Peyer's patch (tissue), 4 donors: ENCODE results near the gene CDC27. TPM values are rescaled to one million over a fixed set of nuclear protein-coding genes. Genes with fewer than 3 reads are reported as not detected.
"Not testable (repeated sequence)": the region's sequence is repeated elsewhere in the genome, so short reads cannot be mapped to it uniquely, and the experiment has no call there.

Experiments used
- DNase-seq, 3 donors: peaks; one replicate each; pipeline ENCODE4 v3.0.0-alpha.2; 2017 to 2019
- H3K27ac ChIP-seq, 4 donors: fragments of 200-600 bp; sonication (generic); one replicate each; pipeline ENCODE4 v1.5.1; 2016 to 2019
- H3K27me3 ChIP-seq, 2 donors: fragments of 200-600 bp; sonication (generic); one replicate each; pipeline ENCODE4 v1.5.1; 2019
- H3K36me3 ChIP-seq, 3 donors: fragments of 200-600 bp; sonication (generic); one replicate each; pipeline ENCODE4 v1.5.1; 2016 to 2019
- H3K4me1 ChIP-seq, 4 donors: fragments of 200-600 bp; sonication (generic); one replicate each; pipeline ENCODE4 v1.5.1; 2016 to 2019
- H3K4me3 ChIP-seq, 4 donors: fragments of 200-600 bp; sonication (generic); 1 replicate in 3 of 4; 2 replicates in 1 of 4; pipeline ENCODE4 v1.5.1; 2016 to 2019; ENCODE audit warnings: mild to moderate bottlenecking in 1 of 4
- H3K9me3 ChIP-seq, 4 donors: fragments of 200-600 bp; sonication (generic); one replicate each; pipeline ENCODE4 v1.5.1; 2016 to 2019; ENCODE audit warnings: mild to moderate bottlenecking in 1 of 4
- POLR2A ChIP-seq, 2 donors: fragments of 450-650 bp; IDR thresholded peaks; one replicate each; pipeline ENCODE4 v1.5.1; 2017; ENCODE audit warnings: antibody characterized with exemption in 2 of 2, mild to moderate bottlenecking in 2 of 2, moderate library complexity in 2 of 2
- total RNA-seq, 4 donors: library from RNA; depleted of rRNA; stranded (reverse); fragments of >200 nt; gene quantifications; one replicate each; pipeline ENCODE4 v1.1.0, GENCODE V29; 2016
- TF ChIP-seq, protein P1 (sequence below), 6 experiments: fragments of 450-650 bp in 4 of 6; fragments of 200-600 bp in 2 of 6; sonication (generic) in 1 of 6; IDR thresholded peaks; one replicate each; pipeline ENCODE4 v1.5.1; 2017 to 2019; ENCODE audit warnings: antibody characterized with exemption in 6 of 6, mild to moderate bottlenecking in 3 of 6, moderate library complexity in 1 of 6

Gene CDC27
- total RNA-seq, 4 donors from 2014 or later: 29.9 to 72.6 (median 47.4) TPM

GRCh38 chr17:47164263-47164662, 24.8 kb downstream of the CDC27 start:
- Histone ChIP-seq H3K27me3 (no peaks in the 10 kb centered on the region), H3K36me3 (peaks cover 0 to 42% (median 0%) of the 10 kb centered on the region in 3 donors), H3K4me3 (no peak overlapping the region), H3K9me3 (no peaks in the 10 kb centered on the region), H3K4me1 (no peaks in the 10 kb centered on the region), H3K27ac (no peak overlapping the region)
- no peak for TF ChIP-seq POLR2A (IDR thresholded peaks at IDR 0.05)
- TF ChIP-seq, protein P1, sequence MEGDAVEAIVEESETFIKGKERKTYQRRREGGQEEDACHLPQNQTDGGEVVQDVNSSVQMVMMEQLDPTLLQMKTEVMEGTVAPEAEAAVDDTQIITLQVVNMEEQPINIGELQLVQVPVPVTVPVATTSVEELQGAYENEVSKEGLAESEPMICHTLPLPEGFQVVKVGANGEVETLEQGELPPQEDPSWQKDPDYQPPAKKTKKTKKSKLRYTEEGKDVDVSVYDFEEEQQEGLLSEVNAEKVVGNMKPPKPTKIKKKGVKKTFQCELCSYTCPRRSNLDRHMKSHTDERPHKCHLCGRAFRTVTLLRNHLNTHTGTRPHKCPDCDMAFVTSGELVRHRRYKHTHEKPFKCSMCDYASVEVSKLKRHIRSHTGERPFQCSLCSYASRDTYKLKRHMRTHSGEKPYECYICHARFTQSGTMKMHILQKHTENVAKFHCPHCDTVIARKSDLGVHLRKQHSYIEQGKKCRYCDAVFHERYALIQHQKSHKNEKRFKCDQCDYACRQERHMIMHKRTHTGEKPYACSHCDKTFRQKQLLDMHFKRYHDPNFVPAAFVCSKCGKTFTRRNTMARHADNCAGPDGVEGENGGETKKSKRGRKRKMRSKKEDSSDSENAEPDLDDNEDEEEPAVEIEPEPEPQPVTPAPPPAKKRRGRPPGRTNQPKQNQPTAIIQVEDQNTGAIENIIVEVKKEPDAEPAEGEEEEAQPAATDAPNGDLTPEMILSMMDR (IDR thresholded peaks at IDR 0.05): no peak
- no peak for DNase-seq

DNA sequence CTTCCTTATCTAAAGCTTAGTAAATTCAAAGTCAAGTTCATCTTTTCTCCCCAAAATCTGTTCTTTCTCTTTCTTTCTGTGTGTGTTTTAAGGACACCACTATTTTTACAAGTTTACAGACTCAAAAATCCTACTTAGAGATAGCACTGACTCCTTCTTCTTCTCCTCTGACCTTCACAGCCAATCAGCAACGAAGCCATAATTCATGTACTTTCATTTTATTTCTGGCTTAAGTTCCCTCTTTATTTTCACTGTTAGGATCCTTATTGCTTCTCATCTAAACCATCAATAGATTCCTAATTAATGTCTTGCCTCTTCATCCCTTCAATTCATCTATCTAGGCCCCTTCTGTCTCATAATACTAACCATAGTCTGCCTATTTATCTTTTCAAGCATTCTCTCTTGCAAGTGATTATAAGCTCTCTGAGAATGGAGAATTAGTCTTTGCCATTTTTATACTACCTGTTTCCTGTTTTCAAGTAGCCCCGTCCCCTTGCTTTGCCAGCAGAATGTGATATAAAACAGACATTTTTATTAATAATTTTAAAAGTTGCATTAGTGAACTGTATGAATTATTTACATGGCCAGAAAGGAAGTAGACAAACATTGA, 27.0 kb downstream of the CDC27 start:
- H3K4me1 ChIP-seq: no peaks in the 10 kb centered on the region

DNA sequence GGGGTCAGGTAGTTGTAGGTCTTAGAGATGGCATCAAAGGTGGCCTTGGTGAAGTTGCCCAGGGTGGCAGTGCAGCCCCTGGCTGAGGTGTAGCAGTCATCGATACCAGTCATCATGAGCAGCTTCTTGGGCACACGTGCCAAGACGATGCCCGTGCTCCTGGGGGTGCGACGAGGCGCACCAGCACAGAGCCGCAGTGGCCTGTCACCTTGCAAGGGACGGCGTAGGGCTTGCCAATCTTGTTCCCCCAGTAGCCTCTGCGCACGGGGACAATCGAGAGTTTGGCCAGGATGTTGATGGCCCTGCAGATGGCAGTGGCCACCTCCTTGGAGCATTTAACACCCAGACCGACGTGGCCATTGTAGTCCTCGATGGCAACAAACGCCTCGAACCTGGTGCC, 29.8 kb downstream of the CDC27 start:
- Histone ChIP-seq H3K9me3 (no peaks in the 10 kb centered on the region), H3K4me1 (no peaks in the 10 kb centered on the region), H3K27ac (no peak overlapping the region), H3K27me3 (no peaks in the 10 kb centered on the region), H3K4me3 (no peak overlapping the region), H3K36me3 (peaks cover 0 to 62% (median 0%) of the 10 kb centered on the region in 3 donors)
- TF ChIP-seq, protein P1 (IDR thresholded peaks at IDR 0.05): no peak
- no peak for TF ChIP-seq POLR2A (IDR thresholded peaks at IDR 0.05)
- no peak for DNase-seq

More for the DNA sequence above, 27.0 kb downstream of the CDC27 start:
- DNase-seq: no peak
- Histone ChIP-seq H3K27me3 (no peaks in the 10 kb centered on the region), H3K36me3 (peaks cover 0 to 46% (median 0%) of the 10 kb centered on the region in 3 donors), H3K27ac (peak overlapping the region in 1 of 4 donors; percentile 40), H3K4me3 (no peak overlapping the region), H3K9me3 (no peaks in the 10 kb centered on the region)
- no peak for TF ChIP-seq POLR2A (IDR thresholded peaks at IDR 0.05)
- TF ChIP-seq, protein P1 (IDR thresholded peaks at IDR 0.05): no peak

GRCh38 chr17:47145351-47145750, 43.7 kb downstream of the CDC27 start:
- H3K27ac ChIP-seq: no peak overlapping the region
- DNase-seq: no peak
- H3K4me1 ChIP-seq: no peaks in the 10 kb centered on the region
- H3K4me3 ChIP-seq: no peak overlapping the region
- no peak for TF ChIP-seq POLR2A (IDR thresholded peaks at IDR 0.05)
- TF ChIP-seq, protein P1 (IDR thresholded peaks at IDR 0.05): no peak
- H3K9me3 ChIP-seq: no peaks in the 10 kb centered on the region
- H3K27me3 ChIP-seq: no peaks in the 10 kb centered on the region
- H3K36me3 ChIP-seq: peaks cover 0 to 82% (median 3%) of the 10 kb centered on the region in 3 donors

GRCh38 chr17:47135235-47135634, 53.9 kb downstream of the CDC27 start:
- TF ChIP-seq, protein P1 (IDR thresholded peaks at IDR 0.05): no peak
- no peak for TF ChIP-seq POLR2A (IDR thresholded peaks at IDR 0.05)
- peaks cover 0 to 67% (median 4%) of the 10 kb centered on the region in 3 donors for H3K36me3 ChIP-seq
- no peaks in the 10 kb centered on the region for H3K9me3 ChIP-seq
- H3K27me3 ChIP-seq: no peaks in the 10 kb centered on the region
- H3K4me3 ChIP-seq: no peak overlapping the region
- H3K4me1 ChIP-seq: no peaks in the 10 kb centered on the region
- no peak for DNase-seq
- no peak overlapping the region for H3K27ac ChIP-seq

DNA sequence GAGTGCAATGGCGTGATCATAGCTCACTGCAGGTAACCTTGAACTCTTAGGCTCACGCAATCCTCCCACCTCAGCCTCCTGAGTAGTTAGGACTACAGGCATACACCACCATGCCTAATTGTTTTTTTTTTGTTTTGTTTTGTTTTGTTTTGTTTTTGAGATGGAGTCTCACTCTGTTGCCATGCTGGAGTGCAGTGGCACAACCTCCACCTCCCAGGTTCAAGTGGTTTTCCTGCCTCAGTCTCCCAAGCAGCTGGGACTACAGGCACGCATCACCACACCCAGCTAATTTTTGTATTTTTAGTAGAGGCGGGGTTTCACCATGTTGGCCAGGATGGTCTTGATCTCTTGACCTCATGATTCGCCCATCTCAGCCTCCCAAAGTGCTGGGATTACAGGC, 54.7 kb downstream of the CDC27 start:
- not testable (repeated sequence) for H3K9me3 ChIP-seq, DNase-seq, H3K4me1 ChIP-seq, H3K27ac ChIP-seq, H3K4me3 ChIP-seq, H3K27me3 ChIP-seq
- H3K36me3 ChIP-seq: peaks cover 0 to 66% (median 4%) of the 10 kb centered on the region in 3 donors
